Mesenchymal stem cell (in vitro differentiated cells and primary cell): ENCODE measurements around the gene RASGEF1C.

ENCODE experiments used
- DNase-seq: peaks from one replicate; pipeline ENCODE4 v3.0.0-alpha.2; 2013
- H2AFZ ChIP-seq: one replicate; pipeline ENCODE4 v1.6.1; 2013; ENCODE audit warnings: low read depth, mild to moderate bottlenecking, control low read depth, inconsistent platforms, low read length, moderate library complexity
- H2AK5ac ChIP-seq: 2 replicates; pipeline ENCODE4 v1.6.1; 2013; ENCODE audit warnings: low read length, moderate library complexity, mild to moderate bottlenecking, inconsistent platforms; ENCODE audit not compliant: severe bottlenecking
- H2BK120ac ChIP-seq: one replicate; pipeline ENCODE4 v1.6.1; 2013; ENCODE audit warnings: low read depth, mild to moderate bottlenecking, inconsistent platforms, low read length, moderate library complexity
- H2BK12ac ChIP-seq, 2 experiments: one replicate each; pipeline ENCODE4 v1.6.1; 2013; ENCODE audit warnings: inconsistent platforms in 2 of 2, low read length in 2 of 2, mild to moderate bottlenecking in 2 of 2, moderate library complexity in 2 of 2, control low read depth in 1 of 2
- H2BK15ac ChIP-seq: one replicate; pipeline ENCODE4 v1.6.1; 2013; ENCODE audit warnings: mild to moderate bottlenecking, low read depth, inconsistent platforms; ENCODE audit not compliant: poor library complexity, severe bottlenecking
- H2BK5ac ChIP-seq: 2 replicates; pipeline ENCODE4 v1.6.1; 2013; ENCODE audit warnings: low read depth, mild to moderate bottlenecking, low read length, control low read depth, inconsistent platforms; ENCODE audit not compliant: poor library complexity, severe bottlenecking
- H3K14ac ChIP-seq, 2 experiments: one replicate each; pipeline ENCODE4 v1.6.1; 2013; ENCODE audit warnings: inconsistent platforms in 2 of 2, low read length in 2 of 2, control low read depth in 1 of 2, mild to moderate bottlenecking in 1 of 2, moderate library complexity in 1 of 2
- H3K18ac ChIP-seq, 2 experiments: one replicate each; pipeline ENCODE4 v1.6.1; 2013; ENCODE audit warnings: inconsistent platforms in 2 of 2, low read length in 2 of 2, control low read depth in 1 of 2, low read depth in 1 of 2, mild to moderate bottlenecking in 1 of 2
- H3K23ac ChIP-seq, 2 experiments: one replicate each; pipeline ENCODE4 v1.6.1; 2013; ENCODE audit warnings: inconsistent platforms in 2 of 2, low read length in 2 of 2, mild to moderate bottlenecking in 2 of 2, moderate library complexity in 2 of 2, control low read depth in 1 of 2
- H3K27ac ChIP-seq: 2 replicates; pipeline ENCODE4 v1.5.1; 2013; ENCODE audit warnings: mild to moderate bottlenecking, moderate library complexity, low read length, control low read depth, inconsistent platforms; ENCODE audit not compliant: poor library complexity, severe bottlenecking
- H3K27me3 ChIP-seq, 2 experiments: 2 replicates each; pipeline versions ENCODE4 v1.6.1 to v1.7.0; 2013; ENCODE audit warnings: low read length in 2 of 2, mild to moderate bottlenecking in 2 of 2, moderate library complexity in 2 of 2, control low read depth in 1 of 2, inconsistent platforms in 1 of 2; ENCODE audit not compliant: control insufficient read depth in 1 of 2, insufficient read depth in 1 of 2
- H3K36me3 ChIP-seq, 2 experiments: 2 replicates each; pipeline versions ENCODE4 v1.6.1 to v1.7.0; 2013; ENCODE audit warnings: low read length in 2 of 2, control low read depth in 1 of 2, inconsistent platforms in 1 of 2, low read depth in 1 of 2, mild to moderate bottlenecking in 1 of 2; ENCODE audit not compliant: insufficient read depth in 2 of 2, control insufficient read depth in 1 of 2
- H3K4ac ChIP-seq, 2 experiments: one replicate each; pipeline ENCODE4 v1.6.1; 2013; ENCODE audit warnings: inconsistent platforms in 2 of 2, low read length in 2 of 2, mild to moderate bottlenecking in 2 of 2, moderate library complexity in 2 of 2, control low read depth in 1 of 2, low read depth in 1 of 2
- H3K4me1 ChIP-seq: 2 replicates; pipeline ENCODE4 v1.6.1; 2013; ENCODE audit warnings: low read depth, low read length, control low read depth; ENCODE audit not compliant: control insufficient read depth, insufficient read depth
- H3K4me2 ChIP-seq: 2 replicates; pipeline ENCODE4 v1.6.1; 2013; ENCODE audit warnings: low read length, mild to moderate bottlenecking, inconsistent platforms; ENCODE audit not compliant: poor library complexity, severe bottlenecking
- H3K4me3 ChIP-seq, 2 experiments: 2 replicates each; pipeline versions ENCODE4 v1.5.1 to v1.7.0; 2013; ENCODE audit warnings: low read length in 2 of 2, mild to moderate bottlenecking in 2 of 2, control low read depth in 1 of 2, low read depth in 1 of 2; ENCODE audit not compliant: insufficient read depth in 1 of 2
- H3K79me1 ChIP-seq: replicated peaks from 2 replicates; pipeline ENCODE4 v1.6.1; 2013; ENCODE audit warnings: mild to moderate bottlenecking, control low read depth, low read length, inconsistent platforms; ENCODE audit not compliant: poor library complexity, severe bottlenecking
- H3K9ac ChIP-seq: 2 replicates; pipeline ENCODE4 v1.7.0; 2013; ENCODE audit warnings: mild to moderate bottlenecking, low read length, moderate library complexity
- H3K9me3 ChIP-seq: 2 replicates; pipeline ENCODE4 v1.7.0; 2013; ENCODE audit warnings: mild to moderate bottlenecking, low read length; ENCODE audit not compliant: control insufficient read depth
- H4K8ac ChIP-seq: one replicate; pipeline ENCODE4 v1.6.1; 2013; ENCODE audit warnings: inconsistent platforms, mild to moderate bottlenecking, low read length, moderate library complexity
- H4K91ac ChIP-seq: one replicate; pipeline ENCODE4 v1.6.1; 2013; ENCODE audit warnings: mild to moderate bottlenecking, low read length, inconsistent platforms
- whole genome bisulfite sequencing: methylation state at CpG from one replicate; pipeline ENCODE4 v1.1.7; 2013; ENCODE audit warnings: mixed read lengths; 5-methylcytosine and 5-hydroxymethylcytosine counted together

The RASGEF1C gene

GRCh38 chr5:180109920-180110319, 99.1 kb downstream of the RASGEF1C start:
- H3K14ac ChIP-seq = no peak overlapping the region
- WGBS = 72% methylated on average over 8 of the region's 9 CpGs
- peaks cover 20% of the 10 kb centered on the region for H3K9me3 ChIP-seq
- no peak overlapping the region for H2BK12ac ChIP-seq
- no peaks in the 10 kb centered on the region for H3K4me1 ChIP-seq
- DNase-seq = no peak
- H2BK120ac ChIP-seq = no peak overlapping the region
- H4K8ac ChIP-seq = no peak overlapping the region
- H4K91ac ChIP-seq = no peak overlapping the region
- no peak overlapping the region for H2AFZ ChIP-seq
- no peak overlapping the region for H2AK5ac ChIP-seq
- no peak overlapping the region for H3K9ac ChIP-seq
- H3K4me2 ChIP-seq = no peak overlapping the region
- H2BK5ac ChIP-seq = no peak overlapping the region
- H3K4ac ChIP-seq = no peak overlapping the region
- H3K27me3 ChIP-seq = peaks cover 0 to 12% of the 10 kb centered on the region in 2 experiments
- H3K18ac ChIP-seq = no peak overlapping the region
- no peak overlapping the region for H2BK15ac ChIP-seq
- no peaks in the 10 kb centered on the region for H3K79me1 ChIP-seq
- no peak overlapping the region for H3K23ac ChIP-seq
- no peak overlapping the region for H3K27ac ChIP-seq
- no peak overlapping the region for H3K4me3 ChIP-seq
- no peaks in the 10 kb centered on the region for H3K36me3 ChIP-seq

DNA sequence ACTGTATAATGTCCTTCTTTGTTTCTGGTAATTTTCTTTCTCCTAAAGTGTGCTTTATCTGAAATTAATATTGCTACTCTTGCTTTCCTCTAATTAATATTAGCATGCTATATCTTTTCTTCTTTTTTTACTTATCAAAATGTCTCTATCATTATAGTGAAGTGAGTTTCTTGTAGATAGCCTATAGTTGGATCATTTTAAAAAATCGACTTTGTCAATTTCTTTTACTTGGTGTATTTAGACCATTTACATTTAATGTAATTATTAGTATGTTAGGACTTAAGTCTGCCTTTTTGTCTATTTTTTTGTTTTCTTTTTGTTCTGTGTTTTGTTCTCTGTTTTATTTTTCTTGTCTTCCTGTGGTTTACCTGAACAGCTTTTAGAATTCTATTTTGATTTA, 102.0 kb downstream of the RASGEF1C start:
- no peak for DNase-seq
- Histone ChIP-seq H3K9me3 (peaks cover 23% of the 10 kb centered on the region), H3K9ac (no peak overlapping the region), H2BK12ac (no peak overlapping the region), H3K18ac (no peak overlapping the region), H2BK120ac (no peak overlapping the region), H2AFZ (no peak overlapping the region), H2BK5ac (no peak overlapping the region), H3K27me3 (peaks cover 0 to 6% of the 10 kb centered on the region in 2 experiments), H3K4ac (no peak overlapping the region), H3K79me1 (no peaks in the 10 kb centered on the region), H4K91ac (no peak overlapping the region), H2AK5ac (no peak overlapping the region), H2BK15ac (no peak overlapping the region), H3K27ac (no peak overlapping the region), H3K23ac (no peak overlapping the region), H4K8ac (no peak overlapping the region), H3K4me3 (no peak overlapping the region), H3K4me1 (no peaks in the 10 kb centered on the region), H3K14ac (no peak overlapping the region), H3K36me3 (no peaks in the 10 kb centered on the region), H3K4me2 (no peak overlapping the region)
- WGBS = no CpG with 5 or more reads among the region's 1 CpG

GRCh38 chr5:180105827-180106312, 103.1 kb downstream of the RASGEF1C start:
- Histone ChIP-seq H3K23ac (no peak overlapping the region), H3K14ac (no peak overlapping the region), H3K18ac (no peak overlapping the region), H2BK120ac (no peak overlapping the region), H3K9me3 (peaks cover 23% of the 10 kb centered on the region), H3K4me3 (no peak overlapping the region), H4K91ac (no peak overlapping the region), H3K9ac (no peak overlapping the region), H4K8ac (no peak overlapping the region), H3K27me3 (peaks cover 0 to 8% of the 10 kb centered on the region in 2 experiments), H2BK15ac (no peak overlapping the region), H2AK5ac (no peak overlapping the region), H3K4me2 (no peak overlapping the region), H2BK5ac (no peak overlapping the region), H3K79me1 (no peaks in the 10 kb centered on the region), H3K4ac (no peak overlapping the region), H2BK12ac (no peak overlapping the region), H3K36me3 (no peaks in the 10 kb centered on the region), H3K27ac (no peak overlapping the region), H3K4me1 (no peaks in the 10 kb centered on the region), H2AFZ (no peak overlapping the region)
- 63% methylated on average over 3 of the region's 5 CpGs for WGBS
- DNase-seq = no peak

DNA sequence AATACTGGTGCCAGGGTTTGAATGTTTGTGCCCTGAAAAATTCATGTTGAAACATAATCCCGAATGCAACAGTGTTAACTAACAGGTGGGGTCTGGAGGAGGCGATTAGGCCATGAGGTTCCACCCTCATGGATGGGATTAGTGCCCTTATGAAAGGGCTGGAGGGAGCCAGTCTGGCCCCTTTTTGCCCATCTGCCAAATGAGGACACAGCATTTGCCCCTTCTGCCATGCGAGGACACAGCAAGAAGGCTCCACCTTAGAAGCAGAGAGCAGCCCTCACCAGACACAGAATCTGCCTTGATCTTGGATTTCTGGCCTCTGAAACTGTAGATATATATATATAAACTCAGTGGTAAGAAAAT, 104.9 kb downstream of the RASGEF1C start:
- H3K14ac ChIP-seq = no peak overlapping the region
- H4K8ac ChIP-seq = no peak overlapping the region
- no peak overlapping the region for H2BK120ac ChIP-seq
- 88% methylated on average over 3 of the region's 3 CpGs for WGBS
- H3K27ac ChIP-seq = no peak overlapping the region
- H3K79me1 ChIP-seq = no peaks in the 10 kb centered on the region
- H2AFZ ChIP-seq = no peak overlapping the region
- DNase-seq = no peak
- H3K27me3 ChIP-seq = peaks cover 0 to 9% of the 10 kb centered on the region in 2 experiments
- H3K18ac ChIP-seq = no peak overlapping the region
- no peak overlapping the region for H3K4me3 ChIP-seq
- peaks cover 20% of the 10 kb centered on the region for H3K9me3 ChIP-seq
- H3K4ac ChIP-seq = no peak overlapping the region
- no peak overlapping the region for H2BK12ac ChIP-seq
- H3K36me3 ChIP-seq = peaks cover 0 to 2% of the 10 kb centered on the region in 2 experiments
- no peak overlapping the region for H2AK5ac ChIP-seq
- H3K23ac ChIP-seq = no peak overlapping the region
- no peak overlapping the region for H2BK15ac ChIP-seq
- H3K4me2 ChIP-seq = no peak overlapping the region
- H3K9ac ChIP-seq = no peak overlapping the region
- no peaks in the 10 kb centered on the region for H3K4me1 ChIP-seq
- no peak overlapping the region for H2BK5ac ChIP-seq
- no peak overlapping the region for H4K91ac ChIP-seq
